GM21528 (cell line): Measurements from ENCODE around the gene CAND2.

Experiments used
- ATAC-seq: cut with Tn5 transposase; IDR thresholded peaks from one replicate; pipeline ENCODE4 v1.9.1; 2021; ENCODE audit warnings: mild to moderate bottlenecking, moderate library complexity; ENCODE audit not compliant: unreplicated experiment, low FRiP score

CAND2 gene

DNA sequence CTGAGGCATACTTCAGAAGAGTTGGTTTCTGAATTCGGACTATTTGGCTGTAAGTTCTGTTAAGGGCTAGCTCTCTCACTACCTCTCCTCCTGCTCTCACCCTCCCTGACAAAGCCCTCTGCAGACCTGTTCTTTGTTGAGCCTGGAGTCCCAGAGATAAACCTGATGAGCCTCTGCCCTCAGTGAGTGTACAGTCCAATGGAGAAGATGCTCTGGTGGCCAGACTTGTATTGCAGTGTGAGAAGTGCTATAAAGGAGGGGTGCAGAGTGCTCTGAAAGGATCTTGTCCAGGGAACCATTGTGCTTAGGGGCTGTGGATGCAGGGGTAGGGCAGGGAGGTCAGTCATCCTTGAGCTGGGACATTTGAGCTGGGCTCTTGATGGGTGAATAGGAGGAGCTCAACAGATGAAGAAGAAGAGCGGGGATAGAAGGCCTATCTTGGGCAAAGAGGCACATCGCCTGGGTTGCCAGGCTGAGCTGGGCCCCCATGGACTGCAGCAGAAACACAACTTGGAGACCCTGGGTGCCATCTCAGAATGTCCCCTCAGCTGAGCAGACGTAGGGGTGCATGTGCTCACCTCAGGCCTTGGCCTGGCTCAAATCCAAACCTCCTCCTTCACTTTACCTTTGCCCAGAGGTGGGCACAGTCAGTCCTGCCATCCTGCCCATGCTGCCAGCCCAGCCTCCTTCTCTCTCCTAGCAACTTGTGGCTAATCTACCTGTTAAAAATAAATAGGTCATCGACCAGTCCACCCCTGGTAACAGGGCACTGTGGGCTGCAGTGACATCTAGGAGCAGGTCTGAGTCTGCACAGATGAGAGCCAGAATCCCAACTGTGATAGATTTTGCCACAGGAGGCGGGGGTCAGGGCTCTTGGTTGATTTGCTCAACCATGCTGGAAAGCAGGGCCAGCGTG is 3.3 kb downstream of the CAND2 start:
- no peak for ATAC-seq

DNA sequence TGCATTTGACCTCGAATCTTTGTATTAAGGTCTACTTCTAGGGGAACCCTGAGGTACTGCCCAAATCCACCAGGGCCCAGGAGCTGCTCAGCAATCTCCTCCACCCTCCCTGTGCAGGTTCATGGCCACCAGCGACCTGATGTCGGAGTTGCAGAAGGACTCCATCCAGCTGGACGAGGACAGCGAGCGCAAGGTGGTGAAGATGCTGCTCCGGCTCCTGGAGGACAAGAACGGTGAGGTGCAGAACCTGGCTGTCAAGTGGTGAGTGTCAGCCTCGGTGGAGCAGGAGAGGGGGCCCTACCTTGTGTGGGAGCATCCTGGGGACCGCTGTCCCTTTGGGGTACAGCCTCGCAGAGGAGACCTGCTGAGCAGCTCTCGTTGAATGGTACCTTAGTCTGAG is 6.9 kb downstream of the CAND2 start:
- no peak for ATAC-seq

DNA sequence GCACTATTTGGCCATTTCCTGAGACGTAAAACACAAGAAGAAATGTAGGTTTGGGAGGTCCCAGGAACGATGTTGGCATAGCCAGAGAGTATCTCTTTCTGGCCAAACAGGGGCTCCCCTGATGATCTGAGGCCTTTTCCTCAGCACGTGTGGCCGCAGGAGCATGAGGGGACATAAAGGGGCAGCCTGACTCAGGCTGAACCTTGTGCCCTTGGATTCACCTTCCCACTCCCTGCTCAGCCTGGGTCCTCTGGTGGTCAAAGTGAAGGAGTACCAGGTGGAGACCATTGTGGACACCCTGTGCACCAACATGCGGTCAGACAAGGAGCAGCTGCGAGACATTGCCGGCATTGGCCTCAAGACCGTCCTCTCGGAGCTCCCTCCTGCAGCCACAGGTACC is 10.6 kb downstream of the CAND2 start:
- ATAC-seq = no peak

DNA sequence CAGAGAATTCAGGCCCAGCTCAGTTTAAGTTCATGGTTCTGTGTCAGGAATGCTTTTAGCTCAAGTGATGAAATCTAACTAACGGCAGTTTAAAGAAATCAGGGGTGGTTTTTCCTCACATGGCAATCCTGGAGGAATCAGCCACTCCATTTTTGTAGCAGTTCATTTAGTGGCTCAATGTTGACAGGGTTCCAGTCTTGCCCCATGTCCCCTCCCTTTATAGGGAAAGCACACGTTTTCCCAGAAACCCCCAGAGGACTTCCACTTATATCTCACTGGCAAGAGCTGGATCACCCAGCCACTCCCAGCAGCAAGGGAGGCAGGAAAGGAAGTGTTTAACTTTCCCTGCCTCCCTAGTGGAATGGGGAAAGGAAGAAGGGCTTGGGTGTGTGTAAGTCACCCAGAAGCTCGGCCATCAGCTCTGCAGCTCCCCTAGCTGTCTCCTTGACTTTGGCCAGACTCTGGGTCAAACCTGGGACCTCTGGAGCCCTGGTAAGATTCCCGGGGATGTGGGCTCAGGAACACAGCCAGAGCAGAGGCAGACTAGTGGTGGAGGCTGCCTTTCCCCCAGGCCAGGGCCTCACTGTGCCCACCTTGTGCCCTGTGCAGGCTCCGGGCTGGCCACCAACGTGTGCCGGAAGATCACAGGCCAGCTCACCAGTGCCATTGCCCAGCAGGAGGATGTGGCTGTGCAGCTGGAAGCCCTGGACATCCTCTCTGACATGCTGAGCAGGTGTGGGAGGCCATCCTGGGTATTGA is 11.3 kb downstream of the CAND2 start:
- no peak for ATAC-seq

DNA sequence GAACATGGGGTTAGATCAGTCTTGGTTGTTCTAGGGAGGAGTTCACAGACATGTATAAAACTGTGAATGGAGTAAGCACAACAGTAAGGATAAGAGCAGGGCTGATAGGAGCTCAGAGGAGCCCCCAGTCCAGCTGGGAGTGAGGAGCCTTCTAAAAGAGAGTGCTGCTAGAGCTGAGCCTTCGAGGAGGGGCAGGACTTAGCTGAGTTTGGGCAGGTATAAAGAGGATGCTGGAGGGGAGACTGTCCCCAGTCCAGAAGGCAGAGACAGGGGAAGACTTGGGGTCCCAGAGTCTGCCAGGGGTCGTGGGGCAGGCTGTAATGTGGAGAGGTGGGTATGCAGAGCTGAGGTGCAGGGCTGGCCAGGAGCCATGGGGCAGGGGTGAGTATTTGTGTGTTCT is 12.1 kb downstream of the CAND2 start:
- ATAC-seq = no peak

DNA sequence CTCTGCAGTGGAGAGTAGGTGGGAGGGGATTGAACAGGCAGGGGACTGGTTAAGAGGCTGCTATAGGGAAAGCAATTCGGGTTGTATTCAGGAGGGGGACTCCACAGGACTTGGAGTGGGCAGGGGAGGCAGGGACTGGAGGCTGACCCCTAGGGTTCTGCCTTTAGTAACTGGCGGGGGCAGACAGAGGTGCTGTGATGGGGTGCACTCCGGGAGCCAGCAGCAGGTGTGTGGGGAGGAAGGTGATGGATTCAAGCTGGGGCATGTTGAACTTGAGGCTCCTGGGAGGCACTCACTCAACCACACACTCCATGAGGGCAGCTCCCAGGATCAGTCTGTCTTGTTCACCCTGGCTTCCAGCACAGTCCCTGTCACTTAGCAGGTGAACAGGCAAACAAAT is 12.5 kb downstream of the CAND2 start:
- no peak for ATAC-seq

DNA sequence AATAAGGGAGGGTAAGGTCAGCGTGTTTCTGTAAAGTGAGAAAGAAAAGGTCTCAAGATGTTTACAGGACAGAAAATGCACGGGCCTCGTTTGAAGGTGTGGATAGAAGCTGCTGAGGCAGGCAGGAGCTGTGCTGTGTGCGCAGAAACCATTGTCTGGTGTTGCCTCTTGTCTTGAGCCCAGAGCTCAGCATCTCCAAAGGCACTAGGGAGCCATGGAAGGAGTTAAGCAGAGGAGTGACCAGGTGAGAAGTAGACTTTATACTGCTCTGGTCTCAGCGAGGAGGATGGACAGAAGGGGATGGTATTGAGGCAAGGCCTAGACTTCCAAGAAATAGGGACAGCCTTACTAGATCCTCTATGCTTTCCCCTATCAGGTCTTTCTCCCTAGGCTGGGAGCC is 13.0 kb downstream of the CAND2 start:
- ATAC-seq = no peak

DNA sequence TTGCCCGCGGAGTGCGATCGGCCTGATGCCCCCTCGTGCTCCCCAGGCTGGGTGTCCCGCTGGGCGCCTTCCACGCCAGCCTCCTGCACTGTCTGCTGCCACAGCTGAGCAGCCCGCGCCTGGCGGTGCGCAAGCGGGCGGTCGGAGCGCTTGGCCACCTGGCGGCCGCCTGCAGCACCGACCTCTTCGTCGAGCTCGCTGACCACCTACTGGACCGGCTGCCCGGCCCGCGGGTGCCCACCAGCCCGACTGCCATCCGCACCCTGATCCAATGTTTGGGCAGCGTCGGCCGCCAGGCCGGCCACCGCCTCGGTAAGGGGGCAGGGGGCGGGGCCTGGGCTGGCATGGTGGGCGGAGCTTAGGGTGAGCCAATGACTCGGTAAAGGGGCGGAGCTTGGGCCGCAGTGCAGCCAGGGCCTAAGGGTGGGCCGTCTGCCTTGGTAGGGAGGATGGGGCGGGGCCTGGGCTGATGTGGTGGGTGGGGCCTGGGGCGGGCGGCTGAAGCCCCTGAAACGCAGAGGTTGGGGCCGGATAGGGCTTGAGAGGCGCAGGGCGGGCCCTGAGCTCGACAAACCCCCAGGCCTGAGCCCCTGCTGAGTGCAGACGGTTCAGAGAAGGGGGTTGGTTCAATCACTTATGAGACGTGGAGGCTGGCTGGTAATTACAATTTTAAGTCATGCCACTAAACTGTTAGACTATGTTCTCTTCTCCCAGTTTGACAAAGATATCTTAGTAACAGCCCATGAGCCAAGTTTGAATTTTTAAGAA is 13.7 kb downstream of the CAND2 start:
- peak; percentile 99 for ATAC-seq

DNA sequence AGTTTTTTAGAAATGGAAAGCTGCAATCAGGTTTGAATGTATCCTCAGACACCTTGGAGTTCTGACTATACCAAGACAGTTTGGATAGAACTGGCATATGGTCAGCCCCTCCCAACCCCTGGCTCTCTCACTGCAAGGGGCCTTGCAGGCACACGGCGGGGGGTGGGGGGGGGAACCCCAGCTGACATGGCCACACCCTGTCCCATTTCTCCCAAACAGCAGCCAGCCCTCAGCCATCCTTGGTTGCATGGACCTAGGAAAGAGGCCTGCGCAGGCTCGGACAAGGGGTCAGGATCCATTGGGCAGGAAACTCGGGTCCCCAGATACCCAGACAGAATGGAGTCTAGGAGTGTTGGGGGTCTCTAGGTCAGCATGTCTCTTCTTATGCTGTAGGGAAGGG is 14.5 kb downstream of the CAND2 start:
- ATAC-seq = no peak

DNA sequence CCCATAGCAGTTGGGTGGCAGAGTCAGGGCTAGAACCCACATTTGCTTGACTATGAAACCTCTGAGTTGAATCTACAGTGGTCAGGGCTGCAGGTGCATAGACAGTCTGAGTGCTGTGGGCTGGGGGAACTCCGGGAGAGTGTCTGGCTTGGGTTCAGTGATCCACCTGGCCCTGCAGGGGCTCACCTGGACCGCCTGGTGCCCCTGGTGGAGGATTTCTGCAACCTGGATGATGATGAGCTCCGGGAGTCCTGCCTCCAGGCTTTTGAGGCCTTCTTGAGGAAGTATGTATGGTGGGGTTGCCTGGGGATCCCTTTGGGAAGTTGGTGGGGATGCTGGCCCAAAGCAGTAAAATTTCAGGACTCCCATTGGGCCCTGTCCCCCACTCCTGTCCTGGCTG is 16.3 kb downstream of the CAND2 start:
- no peak for ATAC-seq

DNA sequence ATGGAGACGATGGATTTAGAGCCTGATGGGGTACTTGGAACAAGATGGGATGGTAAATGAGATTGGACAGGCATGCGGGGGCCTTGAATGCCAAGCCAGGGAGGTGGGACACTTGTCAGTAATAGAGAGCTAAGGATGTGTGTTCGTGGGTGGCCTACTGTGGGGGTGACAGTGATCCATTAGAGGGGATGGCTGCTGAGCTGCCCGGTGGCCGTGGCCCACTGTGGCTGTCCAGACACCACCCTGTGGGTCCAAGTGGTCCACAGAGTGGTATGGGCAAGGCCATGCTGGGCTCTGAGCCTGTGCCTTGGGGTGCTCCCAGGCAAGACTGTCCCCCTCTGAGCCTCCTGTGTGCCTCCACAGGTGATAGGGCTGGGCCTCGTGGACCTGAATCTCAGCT is 17.5 kb downstream of the CAND2 start:
- ATAC-seq = no peak

DNA sequence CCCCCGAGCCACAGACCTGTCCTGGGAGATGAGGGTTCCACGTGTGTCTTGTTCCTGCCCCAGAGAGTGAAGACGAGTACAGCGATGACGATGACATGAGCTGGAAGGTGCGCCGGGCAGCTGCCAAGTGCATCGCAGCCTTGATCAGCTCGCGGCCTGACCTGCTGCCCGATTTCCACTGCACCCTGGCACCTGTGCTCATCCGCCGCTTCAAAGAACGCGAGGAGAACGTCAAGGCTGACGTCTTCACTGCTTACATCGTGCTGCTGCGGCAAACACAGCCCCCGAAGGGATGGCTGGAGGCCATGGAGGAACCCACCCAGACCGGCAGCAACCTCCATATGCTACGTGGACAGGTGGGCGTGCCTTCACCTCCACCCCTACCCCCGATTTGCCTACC is 18.6 kb downstream of the CAND2 start:
- no peak for ATAC-seq

DNA sequence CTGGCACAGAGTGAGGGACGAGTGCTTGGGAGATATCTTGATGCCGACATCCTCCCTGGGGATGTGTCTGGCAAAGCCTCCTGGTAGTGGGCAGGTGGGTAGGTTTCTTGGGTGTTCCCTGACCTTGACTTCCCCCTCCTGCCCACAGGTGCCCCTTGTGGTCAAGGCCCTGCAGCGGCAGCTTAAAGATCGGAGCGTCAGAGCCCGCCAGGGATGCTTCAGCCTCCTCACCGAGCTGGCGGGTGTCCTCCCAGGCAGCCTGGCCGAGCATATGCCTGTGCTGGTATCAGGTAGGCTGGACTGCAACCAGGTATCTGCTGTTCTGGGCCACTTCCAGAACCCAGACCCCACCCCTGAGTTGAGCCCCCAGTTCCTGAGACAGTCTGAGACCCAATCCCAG is 19.2 kb downstream of the CAND2 start:
- no peak for ATAC-seq

DNA sequence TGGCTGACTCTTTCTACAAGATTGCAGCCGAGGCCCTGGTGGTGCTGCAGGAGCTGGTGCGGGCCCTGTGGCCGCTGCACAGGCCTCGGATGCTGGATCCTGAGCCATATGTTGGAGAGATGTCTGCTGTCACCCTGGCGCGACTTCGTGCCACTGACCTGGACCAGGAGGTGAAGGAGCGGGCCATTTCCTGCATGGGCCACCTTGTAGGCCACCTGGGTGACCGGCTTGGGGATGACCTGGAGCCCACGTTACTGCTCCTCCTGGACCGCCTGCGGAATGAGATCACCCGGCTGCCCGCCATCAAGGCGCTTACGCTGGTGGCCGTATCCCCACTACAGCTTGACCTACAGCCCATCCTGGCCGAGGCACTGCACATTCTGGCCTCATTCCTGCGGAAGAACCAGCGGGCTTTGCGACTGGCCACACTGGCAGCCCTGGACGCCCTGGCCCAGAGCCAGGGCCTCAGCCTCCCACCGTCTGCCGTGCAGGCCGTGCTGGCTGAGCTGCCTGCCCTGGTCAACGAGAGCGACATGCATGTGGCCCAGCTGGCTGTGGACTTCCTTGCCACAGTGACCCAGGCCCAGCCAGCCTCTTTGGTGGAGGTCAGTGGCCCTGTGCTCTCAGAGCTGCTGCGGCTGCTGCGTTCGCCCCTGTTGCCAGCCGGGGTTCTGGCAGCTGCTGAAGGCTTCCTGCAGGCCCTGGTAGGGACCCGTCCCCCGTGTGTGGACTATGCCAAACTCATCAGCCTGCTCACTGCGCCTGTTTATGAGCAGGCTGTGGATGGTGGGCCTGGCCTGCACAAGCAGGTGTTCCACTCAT is 20.3 kb downstream of the CAND2 start:
- ATAC-seq = no peak

DNA sequence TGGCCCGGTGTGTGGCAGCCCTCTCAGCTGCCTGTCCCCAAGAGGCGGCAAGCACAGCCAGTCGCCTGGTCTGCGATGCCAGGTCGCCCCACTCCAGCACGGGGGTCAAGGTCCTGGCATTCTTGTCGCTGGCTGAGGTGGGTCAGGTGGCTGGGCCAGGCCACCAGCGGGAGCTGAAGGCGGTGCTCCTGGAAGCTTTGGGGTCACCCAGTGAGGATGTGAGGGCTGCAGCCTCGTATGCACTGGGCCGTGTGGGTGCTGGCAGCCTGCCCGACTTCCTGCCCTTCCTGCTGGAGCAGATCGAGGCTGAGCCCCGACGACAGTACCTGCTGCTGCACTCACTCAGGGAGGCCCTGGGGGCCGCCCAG is 20.8 kb downstream of the CAND2 start:
- ATAC-seq = no peak

DNA sequence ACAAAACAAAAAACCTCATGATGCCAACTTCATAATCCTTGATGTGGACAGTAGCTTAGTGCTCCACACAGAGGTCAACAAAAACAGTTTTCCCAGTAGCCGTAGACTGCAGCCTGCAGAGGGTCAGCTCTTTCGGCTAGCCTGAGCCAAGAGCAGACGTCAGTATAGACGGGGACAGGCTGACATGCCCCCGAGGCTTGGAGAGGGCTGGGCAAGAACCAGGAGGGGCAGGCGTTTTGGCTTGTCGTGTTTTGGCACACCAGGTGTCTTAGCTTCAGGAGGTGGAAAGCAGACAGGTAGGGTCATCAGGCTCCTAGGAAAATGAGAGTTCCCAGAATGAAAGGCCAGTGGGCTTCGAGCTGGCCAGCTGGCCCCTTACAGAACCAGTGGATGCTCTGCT is 21.8 kb downstream of the CAND2 start:
- ATAC-seq = no peak

DNA sequence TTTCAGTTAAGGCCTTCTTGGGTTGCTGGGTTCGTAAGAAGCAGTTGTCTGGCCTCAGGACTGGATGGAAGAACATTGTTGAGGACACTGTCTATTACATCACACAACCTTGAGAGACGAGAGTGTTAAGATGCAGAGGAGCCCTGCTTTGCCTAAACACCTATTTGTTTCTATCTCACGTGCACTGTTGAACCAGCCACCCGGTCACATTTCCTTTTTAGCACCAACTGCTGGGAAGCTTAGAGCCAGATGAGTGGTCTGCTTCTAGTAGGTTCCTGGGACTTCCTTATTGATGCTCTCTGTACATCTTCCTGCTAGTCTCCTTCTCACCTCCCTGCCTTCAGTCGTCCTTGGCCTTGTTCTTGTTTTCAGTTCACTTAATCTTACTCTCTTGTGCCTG is 22.3 kb downstream of the CAND2 start:
- ATAC-seq = no peak

DNA sequence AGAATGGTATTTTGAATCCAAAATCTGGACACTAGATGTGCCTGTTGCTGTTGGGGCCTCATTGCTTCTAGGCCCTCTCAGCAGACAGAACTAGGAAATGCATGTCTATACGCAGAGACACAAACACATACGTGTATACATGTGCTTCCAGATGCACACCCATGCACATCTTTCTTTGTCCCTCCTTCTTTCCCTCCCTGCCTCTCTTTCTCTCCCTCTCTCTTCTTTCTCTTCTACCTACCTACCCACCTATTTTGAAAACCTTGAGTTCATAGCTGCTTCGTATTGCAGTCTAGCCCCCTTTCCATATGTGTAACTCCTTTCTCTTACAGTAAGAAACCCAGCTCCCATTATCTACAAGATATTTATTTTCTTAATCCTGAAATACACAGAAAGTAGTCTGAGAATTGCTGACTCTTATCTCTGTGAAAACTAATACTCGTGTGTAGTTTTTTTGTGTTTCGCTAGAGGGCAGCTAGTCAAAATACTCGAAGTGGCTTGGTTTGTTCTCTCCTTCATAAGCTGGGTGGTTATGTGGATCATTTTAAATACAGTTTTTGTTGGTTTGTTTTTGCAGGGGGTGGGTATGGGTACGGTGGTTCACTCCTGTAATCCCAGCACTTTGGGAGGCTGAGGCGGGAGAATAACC is 26.4 kb downstream of the CAND2 start:
- no peak for ATAC-seq

DNA sequence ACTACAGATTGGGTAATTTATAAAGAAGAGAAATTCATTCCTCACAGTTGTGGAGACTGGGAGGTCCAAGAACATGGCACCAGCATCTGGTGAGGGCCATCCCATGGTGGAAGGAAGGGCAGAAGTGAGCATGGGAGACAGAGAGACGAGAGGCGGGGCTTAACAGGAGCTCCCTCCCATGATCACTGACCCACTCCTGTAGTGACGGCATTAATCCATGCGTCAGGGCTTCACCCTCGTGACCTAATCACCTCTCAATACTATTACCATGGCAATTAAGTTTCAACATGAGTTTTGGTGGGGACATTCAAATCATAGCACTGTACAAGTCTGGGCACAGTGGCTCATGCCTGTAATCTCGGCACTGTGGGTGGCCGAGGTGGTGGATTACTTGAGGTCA is 27.8 kb downstream of the CAND2 start:
- ATAC-seq = no peak

DNA sequence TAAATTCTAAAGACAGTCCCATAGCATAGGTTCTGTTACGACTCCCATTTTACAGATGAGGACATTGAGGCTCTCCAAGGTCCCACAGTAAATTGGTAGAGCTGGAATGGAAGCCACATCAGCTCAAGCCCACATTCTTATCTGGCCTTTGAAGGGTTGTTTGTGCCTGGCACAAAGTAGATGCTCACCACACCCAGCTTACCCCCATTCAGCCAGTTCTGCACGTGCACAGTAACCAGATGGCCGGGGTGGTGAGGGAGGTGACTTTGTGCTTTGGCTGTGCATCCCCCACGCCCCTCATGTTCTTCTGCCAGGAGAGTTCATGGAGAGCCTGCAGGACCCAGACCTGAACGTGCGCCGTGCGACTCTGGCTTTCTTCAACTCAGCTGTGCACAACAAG is 28.7 kb downstream of the CAND2 start:
- ATAC-seq = no peak
